Endothelial cell of umbilical vein (primary cell): Measurements from ENCODE around the gene ATRIP. TPM values are rescaled to one million over a fixed set of nuclear protein-coding genes. Genes with fewer than 3 reads are reported as not detected.

Experiments used
- BruUV-seq: library from RNA; stranded (reverse); fragments of 400-500 nt; replicated peaks from 2 replicates; lab custom pipeline; 2021; lab: Mats Ljungman, UMichigan
- CTCF ChIA-PET: fragments of 300-600, 350-600 bp; sonication (Branson Sonifier 250); formaldehyde crosslinking; loops from one replicate; lab custom pipeline; 2021; ENCODE audit warnings: antibody characterized with exemption, inconsistent platforms; lab: Charles Lee
- POLR2A ChIA-PET: fragments of 300-600, 350-600 bp; sonication (Branson Sonifier 250); formaldehyde crosslinking; loops from one replicate; lab custom pipeline; 2021; ENCODE audit warnings: antibody characterized with exemption, inconsistent platforms; lab: Charles Lee
- DNase-seq: peaks from one replicate; pipeline ENCODE4 v3.0.0-alpha.2; 2011; ENCODE audit warnings: low read depth, low spot score
- FAIRE-seq: peaks from 2 replicates; lab custom pipeline; 2011; peaks lifted over from hg19 to GRCh38; lab: Jason Lieb, UNC
- H2AFZ ChIP-seq: 2 replicates; pipeline ENCODE4 v1.6.0; 2012; ENCODE audit warnings: low read depth, low read length, control low read depth, inconsistent platforms
- H3K27ac ChIP-seq: 2 replicates; pipeline ENCODE4 v1.5.1; 2011; ENCODE audit warnings: low read depth, mild to moderate bottlenecking, control low read depth, low read length, moderate library complexity; ENCODE audit not compliant: insufficient read depth
- H3K27me3 ChIP-seq, 2 experiments: 2 replicates each; pipeline versions ENCODE4 v1.6.0 to v1.6.1; 2011; ENCODE audit warnings: low read length in 2 of 2, mixed read lengths in 1 of 2; ENCODE audit not compliant: control insufficient read depth in 2 of 2, insufficient read depth in 2 of 2
- H3K36me3 ChIP-seq, 2 experiments: 2 replicates in 1 of 2; 3 replicates in 1 of 2; pipeline ENCODE4 v1.5.1; 2011; ENCODE audit warnings: low read length in 2 of 2, mild to moderate bottlenecking in 1 of 2, moderate library complexity in 1 of 2; ENCODE audit not compliant: control insufficient read depth in 2 of 2, insufficient read depth in 2 of 2; ENCODE audit errors: extremely low read depth in 1 of 2
- H3K4me1 ChIP-seq: 3 replicates; pipeline ENCODE4 v1.5.1; 2011; ENCODE audit warnings: mild to moderate bottlenecking, low read length; ENCODE audit not compliant: control insufficient read depth, insufficient read depth; ENCODE audit errors: extremely low read depth
- H3K4me2 ChIP-seq: 2 replicates; pipeline ENCODE4 v1.6.1; 2011; ENCODE audit warnings: low read length, control low read depth, mixed read lengths; ENCODE audit not compliant: insufficient read depth
- H3K4me3 ChIP-seq, 3 experiments: fragments of 200-600 bp in 1 of 3; sonication (generic), shearing (Covaris generic) in 1 of 3; replicated peaks in 1 of 3; 2 replicates each; pipeline ENCODE4 v1.5.1; 2011 to 2016; ENCODE audit warnings: control low read depth in 3 of 3, low read length in 3 of 3, mild to moderate bottlenecking in 2 of 3, inconsistent platforms in 1 of 3, low read depth in 1 of 3, moderate library complexity in 1 of 3; ENCODE audit not compliant: insufficient read depth in 1 of 3
- H3K79me2 ChIP-seq: 2 replicates; pipeline ENCODE4 v1.6.0; 2012; ENCODE audit warnings: low read length, inconsistent platforms; ENCODE audit not compliant: control insufficient read depth, insufficient read depth
- H3K9ac ChIP-seq: replicated peaks from 2 replicates; pipeline ENCODE3; 2011; ENCODE audit warnings: low read length, control low read depth; ENCODE audit not compliant: insufficient read depth; ENCODE audit errors: extremely low read depth
- H3K9me1 ChIP-seq: replicated peaks from 3 replicates; pipeline ENCODE4 v1.6.0; 2011; ENCODE audit warnings: mild to moderate bottlenecking, low read length; ENCODE audit not compliant: control insufficient read depth, insufficient read depth; ENCODE audit errors: extremely low read depth
- H3K9me3 ChIP-seq: replicated peaks from 2 replicates; pipeline ENCODE4 v1.5.1; 2012; ENCODE audit warnings: low read length, inconsistent platforms; ENCODE audit not compliant: control insufficient read depth, insufficient read depth
- H4K20me1 ChIP-seq: replicated peaks from 2 replicates; pipeline ENCODE3; 2011; ENCODE audit warnings: mild to moderate bottlenecking, low read length; ENCODE audit not compliant: control insufficient read depth, insufficient read depth; ENCODE audit errors: extremely low read depth
- CTCF ChIP-seq, 2 donors: IDR thresholded peaks; 1 replicate in 1 of 2; 2 replicates in 1 of 2; pipeline ENCODE4 v1.5.1; 2011; ENCODE audit warnings: low read length in 2 of 2, mild to moderate bottlenecking in 2 of 2, moderate library complexity in 2 of 2, control low read depth in 1 of 2, inconsistent platforms in 1 of 2, low read depth in 1 of 2; ENCODE audit not compliant: insufficient read depth in 1 of 2; ENCODE audit errors: extremely low read depth in 1 of 2
- EZH2 ChIP-seq: IDR thresholded peaks from 2 replicates; pipeline ENCODE4 v1.6.1; 2012; ENCODE audit warnings: borderline replicate concordance, low read depth, mild to moderate bottlenecking, moderate library complexity, low read length, inconsistent platforms; ENCODE audit not compliant: severe bottlenecking
- FOS ChIP-seq: IDR thresholded peaks from 2 replicates; pipeline ENCODE4 v1.6.1; 2011; ENCODE audit warnings: mild to moderate bottlenecking, low read length, moderate library complexity, borderline replicate concordance; ENCODE audit not compliant: insufficient read depth
- GATA2 ChIP-seq: IDR thresholded peaks from 2 replicates; pipeline ENCODE4 v1.7.0; 2011; ENCODE audit warnings: low read depth, mild to moderate bottlenecking, moderate library complexity, mixed read lengths, low read length; ENCODE audit not compliant: insufficient read length, insufficient read depth
- JUN ChIP-seq: IDR thresholded peaks from 2 replicates; pipeline ENCODE4 v1.6.1; 2011; ENCODE audit warnings: borderline replicate concordance, low read depth; ENCODE audit not compliant: insufficient read length, insufficient read depth
- MAX ChIP-seq: IDR thresholded peaks from 2 replicates; pipeline ENCODE4 v1.6.1; 2011; ENCODE audit not compliant: insufficient read depth, insufficient read length
- MYC ChIP-seq: IDR thresholded peaks from one replicate; pipeline ENCODE4 v1.6.1; 2011; ENCODE audit warnings: mild to moderate bottlenecking, low read depth, low read length
- POLR2A ChIP-seq: IDR thresholded peaks from 2 replicates; pipeline ENCODE4 v1.6.1; 2012; ENCODE audit warnings: low read depth, mild to moderate bottlenecking, control low read depth, low read length
- POLR2AphosphoS5 ChIP-seq: IDR thresholded peaks from 2 replicates; pipeline ENCODE4 v1.6.1; 2012; ENCODE audit warnings: low read depth, mild to moderate bottlenecking, control low read depth, low read length, moderate library complexity; ENCODE audit not compliant: insufficient read depth
- dilution Hi-C: fragments of 300-500 bp; cut with MboI; formaldehyde crosslinking; loops from one replicate; pipeline ENCODE4 v1.15.0; 2019; ENCODE audit warnings: low sequenced_read_pairs; ENCODE audit not compliant: extremely low pct_ligation_motif_present
- intact Hi-C: fragments of 100-400 bp; cut with micrococcal nuclease; formaldehyde crosslinking; loops from one replicate; pipeline ENCODE4 v1.10.0; 2022
- polyA plus RNA-seq, 4 experiments: library from polyadenylated mRNA; depleted of rRNA in 3 of 4; stranded (reverse) in 3 of 4; unstranded in 1 of 4; fragments of >200 nt; gene quantifications; 2 replicates each; pipeline versions ENCODE4 v1.2.1 to v1.2.3, GENCODE V29; 2011 to 2012; ENCODE audit warnings: missing spikeins in 1 of 4
- total RNA-seq: library from RNA; stranded (reverse); gene quantifications from 2 replicates; pipeline ENCODE4 v1.2.3, GENCODE V29; 2021

Gene ATRIP
- total and polyA plus RNA-seq, 2 donors (not counting 3 experiments of a cell fraction or from before 2014, with no cell fraction given): 10.6 to 14.7 TPM

- no peaks in the 10 kb centered on the region for H4K20me1 ChIP-seq
- BruUV-seq: no TSS peak
- H3K4me2 ChIP-seq: no peak overlapping the region
Observed at GRCh38 chr3:48433472-48434118, 12.9 kb upstream of the ATRIP start.

GRCh38 chr3:48434591-48435222 lies 11.8 kb upstream of the ATRIP start:
- FAIRE-seq (no peak), DNase-seq (no peak)
- Histone ChIP-seq H3K27me3 (no peaks in the 10 kb centered on the region), H3K4me1 (peaks cover 11% of the 10 kb centered on the region), H4K20me1 (no peaks in the 10 kb centered on the region), H3K4me2 (no peak overlapping the region), H3K9me3 (no peaks in the 10 kb centered on the region), H3K9me1 (no peaks in the 10 kb centered on the region), H3K36me3 (peaks cover 0 to 9% of the 10 kb centered on the region in 2 experiments), H2AFZ (no peak overlapping the region), H3K27ac (no peak overlapping the region), H3K79me2 (peaks cover under 1% of the 10 kb centered on the region), H3K4me3 (no peak overlapping the region), H3K9ac (no peak overlapping the region)
- TF ChIP-seq MYC (no peak), EZH2 (no peak), CTCF (IDR thresholded peaks at IDR 0.05; ENCODE audit: extremely low read depth in 1 of 2, insufficient read depth in 1 of 2, low read depth in 1 of 2, low read length in 2 of 2) (no peak), POLR2A (no peak), POLR2AphosphoS5 (no peak), MAX (no peak), FOS (no peak), GATA2 (no peak), JUN (no peak)
- ChIA-PET CTCF (interaction anchor here (0.7 to 10.4 kb wide), 9 partner anchors 12 to 240 kb away, joined by 3 to 723 read pairs (median 63); partner anchors contain the start of genes ATRIP, CAMP and UCN2), POLR2A (no interaction called here)
- intact Hi-C loops: no loop called here
- dilution Hi-C loops: no loop called here
- no TSS peak for BruUV-seq

More at GRCh38 chr3:48433472-48434118, 12.9 kb upstream of the ATRIP start:
- DNase-seq (peak; percentile 12), FAIRE-seq (no peak)
- intact Hi-C loops (no loop called here), dilution Hi-C loops (no loop called here)
- H2AFZ ChIP-seq: no peak overlapping the region
- POLR2A ChIA-PET: no interaction called here
- TF ChIP-seq MYC: no peak
- H3K36me3 ChIP-seq: peaks cover 0 to 9% of the 10 kb centered on the region in 2 experiments
- CTCF ChIA-PET: interaction anchor here (0.7 to 10.4 kb wide), 6 partner anchors 11 to 239 kb away, joined by 3 to 723 read pairs (median 7); no protein-coding TSS in a partner anchor
- H3K4me3 ChIP-seq: no peak overlapping the region
- no peak overlapping the region for H3K27ac ChIP-seq
- H3K9me3 ChIP-seq: no peaks in the 10 kb centered on the region
- no peaks in the 10 kb centered on the region for H3K79me2 ChIP-seq
- H3K4me1 ChIP-seq: peaks cover 8% of the 10 kb centered on the region
- H3K9me1 ChIP-seq: no peaks in the 10 kb centered on the region
- H3K9ac ChIP-seq: no peak overlapping the region
- no peaks in the 10 kb centered on the region for H3K27me3 ChIP-seq
